AG04449 (cell line): ENCODE data around the gene HIVEP2.

Source experiments
- CTCF ChIA-PET: fragments of 350-600 bp; formaldehyde crosslinking; extraction: SDS; loops from one replicate; lab custom pipeline; 2021; ENCODE audit warnings: antibody characterized with exemption; lab: Yijun Ruan, JAX
- POLR2A ChIA-PET: fragments of 400-600, 350-600 bp; formaldehyde crosslinking; extraction: SDS; loops from one replicate; lab custom pipeline; 2020; ENCODE audit warnings: antibody characterized with exemption, inconsistent platforms; lab: Yijun Ruan, JAX
- DNase-seq: peaks from one replicate; pipeline ENCODE4 v3.0.0-alpha.2; 2010; ENCODE audit warnings: low read depth, low spot score
- H3K4me3 ChIP-seq: 2 replicates; pipeline ENCODE4 v1.5.1; 2011; ENCODE audit warnings: low read depth, mild to moderate bottlenecking, control low read depth, low read length
- TF ChIP-seq, protein P1 (sequence below): IDR thresholded peaks from one replicate; pipeline ENCODE4 v1.5.1; 2011; ENCODE audit warnings: mild to moderate bottlenecking, moderate library complexity, low read length, control low read depth, inconsistent platforms; ENCODE audit not compliant: insufficient read depth; ENCODE audit errors: missing control alignments

HIVEP2 gene

DNA sequence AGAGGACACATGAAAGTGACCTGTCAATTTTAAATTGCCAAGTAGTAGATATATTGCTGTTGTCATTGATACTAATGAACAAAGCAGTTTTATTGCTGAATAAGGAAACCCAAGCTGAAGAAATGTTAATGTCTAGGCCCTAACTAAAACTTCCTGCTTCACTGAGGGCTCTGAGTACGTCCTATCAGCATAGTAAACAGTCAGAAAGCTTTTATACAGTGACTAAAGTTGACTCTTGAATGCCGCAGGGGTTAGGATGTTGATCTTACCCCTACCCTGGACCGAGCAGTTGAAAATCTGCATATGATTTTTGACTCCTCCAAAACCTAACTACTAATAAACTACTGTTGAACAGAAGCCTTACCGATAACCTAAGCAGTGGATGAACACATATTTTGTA lies 149.0 kb downstream of the HIVEP2 start:
- DNase-seq, result no peak
- CTCF ChIA-PET, result no interaction called here
- POLR2A ChIA-PET, result interaction anchor here (0.8 kb wide), 1 partner anchor 15 kb away, joined by 3 read pairs; no protein-coding TSS in a partner anchor
- TF ChIP-seq, protein P1, sequence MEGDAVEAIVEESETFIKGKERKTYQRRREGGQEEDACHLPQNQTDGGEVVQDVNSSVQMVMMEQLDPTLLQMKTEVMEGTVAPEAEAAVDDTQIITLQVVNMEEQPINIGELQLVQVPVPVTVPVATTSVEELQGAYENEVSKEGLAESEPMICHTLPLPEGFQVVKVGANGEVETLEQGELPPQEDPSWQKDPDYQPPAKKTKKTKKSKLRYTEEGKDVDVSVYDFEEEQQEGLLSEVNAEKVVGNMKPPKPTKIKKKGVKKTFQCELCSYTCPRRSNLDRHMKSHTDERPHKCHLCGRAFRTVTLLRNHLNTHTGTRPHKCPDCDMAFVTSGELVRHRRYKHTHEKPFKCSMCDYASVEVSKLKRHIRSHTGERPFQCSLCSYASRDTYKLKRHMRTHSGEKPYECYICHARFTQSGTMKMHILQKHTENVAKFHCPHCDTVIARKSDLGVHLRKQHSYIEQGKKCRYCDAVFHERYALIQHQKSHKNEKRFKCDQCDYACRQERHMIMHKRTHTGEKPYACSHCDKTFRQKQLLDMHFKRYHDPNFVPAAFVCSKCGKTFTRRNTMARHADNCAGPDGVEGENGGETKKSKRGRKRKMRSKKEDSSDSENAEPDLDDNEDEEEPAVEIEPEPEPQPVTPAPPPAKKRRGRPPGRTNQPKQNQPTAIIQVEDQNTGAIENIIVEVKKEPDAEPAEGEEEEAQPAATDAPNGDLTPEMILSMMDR, result no peak
- H3K4me3 ChIP-seq, result no peak overlapping the region

GRCh38 chr6:142794424-142794823 lies 150.6 kb downstream of the HIVEP2 start:
- TF ChIP-seq, protein P1, result no peak
- no peak overlapping the region for H3K4me3 ChIP-seq
- POLR2A ChIA-PET, result no interaction called here
- DNase-seq, result no peak
- CTCF ChIA-PET, result no interaction called here

DNA sequence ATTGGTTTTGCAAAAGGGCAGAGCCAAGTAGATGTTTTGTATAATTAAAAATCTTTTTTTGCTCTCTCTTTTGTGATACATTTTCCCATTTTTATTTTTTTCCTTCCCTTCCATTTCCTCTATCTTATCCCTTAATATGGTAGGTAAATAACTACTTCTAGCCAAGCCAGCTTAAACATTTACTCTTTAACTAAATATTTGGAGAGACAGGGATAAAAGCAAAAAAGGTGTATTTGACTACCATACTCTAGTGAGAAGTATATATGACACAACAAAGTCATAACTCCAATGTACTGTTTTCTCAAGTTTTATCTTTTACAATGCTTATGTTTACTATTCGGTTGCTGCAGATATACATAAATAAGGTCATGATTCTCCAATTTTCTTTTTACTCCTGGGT lies 154.7 kb downstream of the HIVEP2 start:
- H3K4me3 ChIP-seq, result no peak overlapping the region
- DNase-seq, result no peak
- ChIA-PET CTCF (interaction anchor here (0.9 to 1.5 kb wide), 2 partner anchors 10 to 11 kb away, joined by 4 to 5 read pairs; no protein-coding TSS in a partner anchor), POLR2A (no interaction called here)
- TF ChIP-seq, protein P1, result no peak

GRCh38 chr6:142787422-142787821 lies 157.6 kb downstream of the HIVEP2 start:
- H3K4me3 ChIP-seq, result no peak overlapping the region
- POLR2A ChIA-PET, result no interaction called here
- TF ChIP-seq, protein P1, result no peak
- no peak for DNase-seq
- CTCF ChIA-PET, result no interaction called here

DNA sequence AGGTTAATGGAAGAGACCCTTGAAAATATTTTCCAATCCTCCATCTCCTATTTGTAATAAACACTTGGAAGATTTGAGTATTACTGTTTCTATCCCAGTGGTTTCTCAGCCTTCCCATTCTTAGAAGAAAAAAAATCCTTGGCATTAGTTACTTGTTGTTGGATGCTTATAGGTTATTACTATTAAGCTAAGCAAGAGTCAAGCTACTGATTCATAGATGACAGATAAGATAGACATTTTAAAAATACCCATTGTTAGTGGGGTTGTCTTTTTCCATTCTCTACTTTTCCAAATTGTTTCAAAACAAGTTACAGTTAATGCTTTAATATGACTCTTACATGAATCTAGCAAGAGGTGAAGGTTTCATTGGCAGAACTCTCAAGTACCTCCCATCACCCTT lies 158.5 kb downstream of the HIVEP2 start:
- TF ChIP-seq, protein P1, result no peak
- no peak for DNase-seq
- CTCF ChIA-PET, result no interaction called here
- POLR2A ChIA-PET, result interaction anchor here (0.7 kb wide), 1 partner anchor 31 kb away, joined by 3 read pairs; no protein-coding TSS in a partner anchor
- H3K4me3 ChIP-seq, result no peak overlapping the region

DNA sequence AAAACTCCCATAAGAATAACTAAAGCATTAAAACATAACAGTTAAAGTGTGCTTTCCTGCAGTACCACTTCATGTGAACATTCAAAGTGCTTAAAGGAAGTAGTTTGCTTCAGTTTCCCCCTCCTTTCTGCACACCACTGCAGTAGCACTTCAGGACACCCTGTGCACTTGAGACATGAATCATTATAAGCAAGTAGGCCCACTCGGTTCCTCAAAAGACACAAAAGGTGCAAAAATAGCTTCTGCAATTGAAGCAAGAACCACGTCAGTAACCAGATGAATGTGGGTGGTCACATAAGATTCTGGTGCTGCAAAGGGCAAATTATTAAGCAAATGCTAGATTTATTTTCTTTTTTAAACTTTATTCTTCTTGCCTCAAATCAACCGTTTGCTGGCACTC lies 160.6 kb downstream of the HIVEP2 start:
- H3K4me3 ChIP-seq, result no peak overlapping the region
- ChIA-PET CTCF (no interaction called here), POLR2A (no interaction called here)
- TF ChIP-seq, protein P1, result no peak
- no peak for DNase-seq
